HAP-1 (cell line): ENCODE measurements around the gene ZSCAN5A.
"Not testable (repeated sequence)": the region's sequence is repeated elsewhere in the genome, so short reads cannot be mapped to it uniquely, and the experiment has no call there.

Experiments used
- DNase-seq, 2 experiments: peaks; one replicate each; pipeline ENCODE4 v3.0.0-alpha.2; 2016 to 2020; ENCODE audit warnings: low spot score in 2 of 2
- H3K27me3 ChIP-seq: fragments of 250-450 bp; sonication (Bioruptor Pico); 2 replicates; pipeline ENCODE4 v1.5.1; 2020; ENCODE audit warnings: low read depth, mild to moderate bottlenecking, moderate library complexity
- H3K36me3 ChIP-seq: fragments of 250-450 bp; sonication (Bioruptor Pico); replicated peaks from 2 replicates; pipeline ENCODE4 v1.5.1; 2020; ENCODE audit warnings: mild to moderate bottlenecking
- H3K4me1 ChIP-seq: fragments of 250-450 bp; sonication (Bioruptor Pico); 2 replicates; pipeline ENCODE4 v1.5.1; 2020; ENCODE audit warnings: mild to moderate bottlenecking
- H3K4me3 ChIP-seq: fragments of 250-450 bp; sonication (Bioruptor Pico); 2 replicates; pipeline ENCODE4 v1.5.1; 2020; ENCODE audit warnings: mild to moderate bottlenecking, moderate library complexity
- H3K9me3 ChIP-seq: fragments of 250-450 bp; sonication (Bioruptor Pico); 2 replicates; pipeline ENCODE4 v1.5.1; 2020; ENCODE audit warnings: mild to moderate bottlenecking, moderate library complexity
- in situ Hi-C: fragments of 300-500 bp; cut with MboI; formaldehyde crosslinking; loops from 3 replicates; pipeline ENCODE4 v1.14.3; 2020; ENCODE audit warnings: low sequenced_read_pairs, inconsistent platforms, mixed read lengths

Gene ZSCAN5A

DNA sequence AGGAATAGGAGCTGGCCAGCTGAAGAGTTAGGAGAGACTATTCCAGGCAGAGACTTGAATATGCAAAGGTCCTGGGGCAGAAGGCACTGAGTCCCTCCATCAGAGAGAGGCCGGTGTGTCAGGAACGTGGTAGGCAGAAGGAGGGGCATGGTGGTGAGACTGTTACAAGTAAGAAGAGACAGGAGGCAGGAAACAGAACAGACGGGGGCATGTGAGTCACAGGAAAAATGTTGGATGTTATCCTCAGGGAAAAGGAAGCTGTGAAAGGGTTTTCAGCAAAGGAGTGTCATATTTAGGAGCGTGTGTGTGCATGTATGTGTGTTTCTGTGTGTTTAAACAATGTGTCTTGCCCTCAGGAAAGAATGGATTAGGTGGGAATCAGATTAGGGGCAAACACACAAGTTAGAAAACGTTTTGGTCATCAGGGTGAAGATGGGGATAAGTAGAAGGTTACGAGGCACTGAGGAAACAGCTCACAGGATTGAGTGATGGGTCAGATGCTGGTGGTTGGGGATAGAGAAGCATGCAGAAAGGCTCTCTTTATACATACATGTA is 41.0 kb downstream of the ZSCAN5A start:
- Histone ChIP-seq H3K9me3 (no peaks in the 10 kb centered on the region), H3K36me3 (no peaks in the 10 kb centered on the region), H3K4me3 (no peak overlapping the region), H3K4me1 (no peaks in the 10 kb centered on the region), H3K27me3 (no peaks in the 10 kb centered on the region)
- DNase-seq: no peak
- in situ Hi-C loops: no loop called here

DNA sequence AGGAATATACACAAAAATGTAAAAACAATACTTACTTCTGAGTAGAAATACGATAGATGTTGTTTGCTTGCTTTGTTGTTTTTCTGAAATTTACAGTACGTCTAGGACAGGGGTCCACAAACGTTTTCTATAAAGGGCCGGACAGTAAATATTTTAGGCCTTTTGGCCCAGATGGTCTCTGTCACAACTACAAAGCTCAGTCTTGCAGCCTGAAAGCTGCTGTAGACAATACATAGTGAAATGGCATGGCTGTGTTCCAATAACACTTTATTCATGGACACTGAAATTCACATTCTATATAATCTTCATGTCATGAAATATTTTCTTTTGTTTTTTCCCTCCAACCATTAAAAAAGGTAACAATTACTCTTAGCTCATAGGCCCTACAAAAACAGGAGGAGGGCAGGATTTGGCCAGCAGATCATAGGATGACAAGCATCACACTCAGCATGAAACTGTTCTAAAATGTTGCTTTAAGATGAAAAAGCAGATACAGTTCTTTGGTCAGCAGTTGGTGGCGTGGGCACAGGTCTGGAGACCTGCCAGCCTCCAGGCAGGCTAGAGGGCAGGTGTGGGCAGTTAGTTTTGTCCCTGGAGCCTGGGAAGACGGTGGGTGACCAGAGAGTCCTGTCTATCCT is 42.4 kb downstream of the ZSCAN5A start, which contains the start of gene EDDM13:
TSS of gene EDDM13 (plus strand) at position 588 of the 638 bp plus-strand sequence. CDS start 87 bp downstream, outside the sequence.
- Histone ChIP-seq H3K4me1 (no peaks in the 10 kb centered on the region), H3K4me3 (no peak within 1 kb of the TSS), H3K27me3 (no peaks in the 10 kb centered on the region), H3K9me3 (no peaks in the 10 kb centered on the region), H3K36me3 (no peaks in the 10 kb centered on the region)
- in situ Hi-C loops: no loop called here
- no peak for DNase-seq

DNA sequence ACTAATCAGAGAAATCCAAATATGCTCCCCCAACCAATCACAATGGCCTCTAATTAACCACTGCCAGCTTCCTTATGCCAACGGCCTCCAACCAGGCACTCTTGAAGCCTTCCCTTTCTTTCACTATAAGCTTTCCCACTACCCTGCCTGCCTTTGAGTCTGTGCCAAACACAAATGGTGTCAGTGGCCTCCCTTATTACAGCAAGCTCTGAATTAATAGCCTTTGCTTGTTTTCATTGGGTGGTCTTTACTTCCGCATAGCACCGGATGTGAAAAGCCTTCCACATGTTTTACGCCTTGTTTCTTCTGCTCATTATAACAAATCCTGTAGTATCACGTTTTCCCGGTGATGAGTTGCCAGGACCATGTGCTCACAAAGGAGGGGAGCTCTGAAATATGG is 43.5 kb downstream of the ZSCAN5A start:
- DNase-seq: no peak
- in situ Hi-C loops: no loop called here
- Histone ChIP-seq H3K27me3 (no peaks in the 10 kb centered on the region), H3K36me3 (no peaks in the 10 kb centered on the region), H3K4me1 (no peaks in the 10 kb centered on the region), H3K9me3 (no peaks in the 10 kb centered on the region), H3K4me3 (no peak overlapping the region)

- no peaks in the 10 kb centered on the region for H3K9me3 ChIP-seq
- no peaks in the 10 kb centered on the region for H3K4me1 ChIP-seq
- in situ Hi-C loops: no loop called here
- DNase-seq: no peak
- no peaks in the 10 kb centered on the region for H3K27me3 ChIP-seq
- no peaks in the 10 kb centered on the region for H3K36me3 ChIP-seq
- no peak overlapping the region for H3K4me3 ChIP-seq
These were observed 44.0 kb downstream of the ZSCAN5A start for GRCh38 chr19:56270676-56271075.

- Histone ChIP-seq H3K9me3 (no peaks in the 10 kb centered on the region), H3K4me3 (no peak overlapping the region), H3K27me3 (no peaks in the 10 kb centered on the region), H3K4me1 (no peaks in the 10 kb centered on the region), H3K36me3 (no peaks in the 10 kb centered on the region)
- no peak for DNase-seq
- in situ Hi-C loops: no loop called here
These were observed 45.3 kb downstream of the ZSCAN5A start for GRCh38 chr19:56269348-56269747.

- Histone ChIP-seq H3K27me3 (no peaks in the 10 kb centered on the region), H3K36me3 (no peaks in the 10 kb centered on the region), H3K4me3 (no peak overlapping the region), H3K9me3 (no peaks in the 10 kb centered on the region), H3K4me1 (no peaks in the 10 kb centered on the region)
- DNase-seq: no peak
- in situ Hi-C loops: no loop called here
These were observed 48.6 kb downstream of the ZSCAN5A start for GRCh38 chr19:56266051-56266450.

- DNase-seq: no peak
- no peaks in the 10 kb centered on the region for H3K27me3 ChIP-seq
- no peaks in the 10 kb centered on the region for H3K4me1 ChIP-seq
- H3K4me3 ChIP-seq: no peak overlapping the region
- H3K9me3 ChIP-seq: no peaks in the 10 kb centered on the region
- in situ Hi-C loops: no loop called here
- no peaks in the 10 kb centered on the region for H3K36me3 ChIP-seq
These were observed 51.3 kb downstream of the ZSCAN5A start for GRCh38 chr19:56263319-56263718.

GRCh38 chr19:56261932-56262331 is 52.7 kb downstream of the ZSCAN5A start:
- in situ Hi-C loops: not testable (repeated sequence)

DNA sequence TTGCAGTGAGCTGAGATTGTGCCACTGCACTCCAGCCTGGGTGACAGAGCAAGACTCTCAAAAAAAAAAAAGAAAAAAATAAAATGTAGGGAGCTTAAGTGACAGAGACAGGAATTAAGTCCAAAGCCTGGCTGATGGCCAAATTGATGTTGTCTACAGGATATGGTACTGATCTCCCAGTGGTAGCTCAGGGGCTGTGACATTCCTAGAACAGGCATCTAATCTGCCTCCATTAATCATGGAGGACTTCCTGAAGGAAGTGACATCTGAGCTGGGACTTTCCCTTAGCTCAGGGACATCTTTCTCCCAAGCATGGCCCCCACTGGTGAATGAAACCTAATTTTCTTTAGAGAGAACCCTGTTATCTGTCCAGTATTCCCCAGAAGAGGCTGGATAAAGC is 53.5 kb downstream of the ZSCAN5A start:
- H3K4me1 ChIP-seq: no peaks in the 10 kb centered on the region
- no peaks in the 10 kb centered on the region for H3K27me3 ChIP-seq
- H3K9me3 ChIP-seq: no peaks in the 10 kb centered on the region
- H3K4me3 ChIP-seq: no peak overlapping the region
- DNase-seq: no peak
- no peaks in the 10 kb centered on the region for H3K36me3 ChIP-seq
- in situ Hi-C loops: no loop called here

More at GRCh38 chr19:56261932-56262331, 52.7 kb downstream of the ZSCAN5A start:
- not testable (repeated sequence) for DNase-seq, H3K27me3 ChIP-seq, H3K4me1 ChIP-seq, H3K9me3 ChIP-seq, H3K4me3 ChIP-seq, H3K36me3 ChIP-seq

- in situ Hi-C loops: loop anchor here (10.0 kb wide), 1 partner anchor 193 kb away; no protein-coding TSS in a partner anchor
- DNase-seq: no peak
- no peaks in the 10 kb centered on the region for H3K4me1 ChIP-seq
- no peak overlapping the region for H3K4me3 ChIP-seq
- no peaks in the 10 kb centered on the region for H3K27me3 ChIP-seq
- H3K36me3 ChIP-seq: no peaks in the 10 kb centered on the region
- H3K9me3 ChIP-seq: no peaks in the 10 kb centered on the region
These were observed 56.4 kb downstream of the ZSCAN5A start for GRCh38 chr19:56258272-56258671.

DNA sequence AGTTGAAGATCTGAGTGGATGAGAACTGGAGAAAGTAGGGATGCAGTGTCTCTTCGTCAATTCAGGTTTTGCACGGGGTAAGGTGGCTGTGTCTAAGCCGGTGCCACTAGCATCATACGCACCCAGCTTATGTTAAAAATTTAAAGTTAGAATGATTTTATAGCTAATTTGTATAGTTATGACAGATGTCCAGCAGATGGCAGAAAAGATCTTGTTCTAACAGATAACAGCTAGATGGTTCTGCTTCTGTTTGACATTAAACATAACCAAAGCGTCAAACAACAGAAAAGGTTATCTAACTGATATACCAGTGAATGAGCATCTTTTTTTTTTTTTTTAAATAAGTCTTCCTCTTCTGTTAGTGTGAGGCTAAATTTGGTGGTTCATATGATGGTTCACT is 60.9 kb downstream of the ZSCAN5A start:
- Histone ChIP-seq H3K4me1 (no peaks in the 10 kb centered on the region; the same call in 1 of the 2 replicates), H3K9me3 (no peaks in the 10 kb centered on the region), H3K36me3 (no peaks in the 10 kb centered on the region), H3K27me3 (no peaks in the 10 kb centered on the region), H3K4me3 (no peak overlapping the region)
- peak in 1 of 2 experiments; percentile 15 for DNase-seq
- in situ Hi-C loops: loop anchor here (10.0 kb wide), 1 partner anchor 189 kb away; no protein-coding TSS in a partner anchor

DNA sequence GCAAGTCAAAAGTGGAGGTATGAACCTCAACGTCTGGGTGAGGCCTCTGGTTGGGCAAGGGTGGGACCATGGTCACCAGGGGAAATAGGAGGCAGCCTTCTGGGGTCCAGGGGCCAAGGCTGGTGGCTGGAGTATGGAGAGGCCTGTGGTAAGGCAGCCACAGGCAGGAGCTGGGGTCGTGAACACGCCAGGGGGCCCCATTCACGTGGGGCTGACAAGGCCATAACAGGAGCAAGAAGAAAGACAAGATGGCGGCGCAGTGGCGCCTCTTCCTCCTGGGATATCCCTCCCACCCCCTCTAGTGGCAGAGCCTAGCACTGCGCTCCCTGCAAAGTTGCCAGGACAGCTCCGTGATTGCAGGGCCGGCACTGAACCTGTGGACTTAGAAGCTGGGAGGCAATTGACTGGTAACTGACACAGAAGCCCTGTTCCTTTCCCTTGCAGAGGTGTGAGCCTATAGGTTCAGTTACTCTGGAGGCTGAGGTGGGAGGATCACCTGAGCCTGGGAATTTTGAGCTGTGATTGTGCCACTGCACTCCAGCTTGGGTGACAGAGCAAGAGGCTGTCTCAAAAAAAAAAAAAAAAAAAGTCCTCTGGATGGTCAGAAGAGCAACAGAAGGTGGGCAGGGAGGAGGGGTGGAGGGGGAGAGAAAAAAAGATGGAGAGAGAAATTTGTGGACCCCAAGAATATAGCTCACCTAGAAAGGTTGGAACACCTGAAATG is 61.8 kb downstream of the ZSCAN5A start:
- H3K4me1 ChIP-seq: no peaks in the 10 kb centered on the region; the same call in 1 of the 2 replicates
- no peak overlapping the region for H3K4me3 ChIP-seq
- no peaks in the 10 kb centered on the region for H3K9me3 ChIP-seq
- H3K27me3 ChIP-seq: no peaks in the 10 kb centered on the region
- DNase-seq: peak; percentile 58 to 93
- H3K36me3 ChIP-seq: no peaks in the 10 kb centered on the region
- in situ Hi-C loops: loop anchor here (10.0 kb wide), 1 partner anchor 188 kb away; no protein-coding TSS in a partner anchor

DNA sequence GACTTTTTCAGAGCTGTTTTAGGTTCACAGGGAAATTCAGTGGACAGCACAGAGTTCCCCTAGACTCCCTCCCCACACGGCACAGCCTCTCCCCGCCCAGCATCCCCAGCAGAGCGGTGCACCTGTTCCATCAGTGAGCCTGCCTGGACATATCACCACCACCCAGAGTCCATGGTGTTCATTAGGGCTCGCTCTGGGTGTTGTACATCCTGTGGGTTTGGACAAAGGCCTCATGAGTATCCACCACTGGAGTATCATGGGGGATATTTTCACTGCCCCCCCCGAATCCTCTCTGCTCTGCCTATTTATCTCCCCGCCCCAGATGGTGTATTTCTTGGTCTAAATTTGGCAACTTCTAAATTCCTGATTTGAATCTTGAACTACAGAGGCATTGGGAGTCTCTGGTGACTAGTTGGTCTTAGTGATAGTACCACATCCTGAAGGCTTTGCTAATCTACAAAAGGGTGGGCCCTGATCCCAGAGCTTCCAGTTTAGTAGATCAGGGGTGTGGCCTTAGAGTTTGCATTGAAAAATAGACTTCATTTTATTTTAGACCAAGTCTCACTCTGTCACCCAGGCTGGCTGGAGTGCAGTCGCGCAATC is 65.8 kb downstream of the ZSCAN5A start:
- H3K9me3 ChIP-seq, in situ Hi-C loops, DNase-seq, H3K36me3 ChIP-seq, H3K27me3 ChIP-seq, H3K4me3 ChIP-seq, H3K4me1 ChIP-seq: not testable (repeated sequence)

DNA sequence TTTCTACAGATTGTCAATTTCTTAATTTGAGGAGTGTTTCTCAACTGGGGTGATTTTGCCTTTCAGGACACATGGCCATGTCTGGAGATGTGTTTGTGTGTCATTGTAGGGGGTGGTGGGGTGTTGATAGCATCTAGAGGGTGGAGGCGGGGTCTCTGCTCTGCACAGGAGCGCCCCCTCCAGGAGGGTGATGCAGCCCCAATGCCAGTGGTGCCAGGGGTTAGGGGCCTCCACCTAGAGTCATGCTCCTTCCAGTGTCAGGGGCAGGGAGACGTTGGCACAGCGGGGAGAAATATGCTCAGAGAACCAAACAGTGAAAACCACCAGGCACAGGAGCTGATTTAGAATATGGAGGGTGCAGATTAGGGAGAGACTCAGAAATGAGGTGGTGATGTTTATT is 68.9 kb downstream of the ZSCAN5A start:
- H3K9me3 ChIP-seq, H3K4me3 ChIP-seq, DNase-seq, H3K36me3 ChIP-seq, H3K27me3 ChIP-seq, H3K4me1 ChIP-seq, in situ Hi-C loops: not testable (repeated sequence)
